ENCODE data around the gene CRLF1. TPM values are rescaled to one million over a fixed set of nuclear protein-coding genes. Genes with fewer than 3 reads are reported as not detected.

The CRLF1 gene
- total RNA-seq, 2 experiments from 2014 or later, result not detected

DNA sequence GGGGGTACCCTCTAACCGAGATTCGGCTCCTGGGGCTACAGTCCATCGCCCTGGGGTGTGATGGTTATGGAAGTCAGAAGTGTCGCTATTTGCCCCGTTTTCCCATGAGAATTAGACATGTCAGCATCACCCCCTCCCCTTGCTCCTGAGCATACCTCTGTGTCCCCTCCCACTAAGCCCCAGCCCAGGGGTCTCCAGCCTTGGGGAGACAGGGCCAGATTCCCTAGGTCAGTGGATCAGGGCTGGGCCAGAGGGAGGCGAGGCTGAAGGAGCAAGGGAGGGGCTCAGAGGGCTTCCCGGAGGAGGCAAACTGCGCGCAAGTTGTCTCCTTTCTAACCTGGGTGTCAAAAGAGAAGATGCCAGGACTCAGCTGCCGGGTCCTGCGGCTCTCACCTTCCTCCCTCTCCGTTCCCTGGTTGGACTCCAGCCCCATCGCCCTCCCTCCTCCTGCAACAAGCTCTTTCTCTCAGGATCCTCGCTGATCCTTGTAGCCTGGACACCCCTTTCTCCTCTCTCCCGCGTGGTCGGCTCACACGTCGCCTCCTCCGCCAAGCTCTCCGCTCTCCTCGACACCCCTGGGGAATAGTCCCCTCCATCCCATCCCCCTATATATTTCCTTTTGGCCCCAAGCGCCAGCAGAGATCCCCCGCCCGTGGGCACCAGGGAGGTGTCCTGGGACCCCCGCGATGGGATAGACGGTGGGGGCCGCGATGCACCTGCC lies 5.6 kb upstream of the CRLF1 start:
- peak; percentile 26 for ATAC-seq
- ChIA-PET POLR2A (interaction anchor here (1.7 kb wide), 1 partner anchor 19 kb away, joined by 4 read pairs; no protein-coding TSS in a partner anchor), CTCF (interaction anchor here (0.6 to 1.6 kb wide), 3 partner anchors 18 to 212 kb away, joined by 3 to 4 read pairs (median 3); no protein-coding TSS in a partner anchor)
- peaks cover 68% of the 10 kb centered on the region for H3K27me3 Mint-ChIP-seq
- H3K27ac Mint-ChIP-seq, result no peak overlapping the region
- TF ChIP-seq, protein P1, sequence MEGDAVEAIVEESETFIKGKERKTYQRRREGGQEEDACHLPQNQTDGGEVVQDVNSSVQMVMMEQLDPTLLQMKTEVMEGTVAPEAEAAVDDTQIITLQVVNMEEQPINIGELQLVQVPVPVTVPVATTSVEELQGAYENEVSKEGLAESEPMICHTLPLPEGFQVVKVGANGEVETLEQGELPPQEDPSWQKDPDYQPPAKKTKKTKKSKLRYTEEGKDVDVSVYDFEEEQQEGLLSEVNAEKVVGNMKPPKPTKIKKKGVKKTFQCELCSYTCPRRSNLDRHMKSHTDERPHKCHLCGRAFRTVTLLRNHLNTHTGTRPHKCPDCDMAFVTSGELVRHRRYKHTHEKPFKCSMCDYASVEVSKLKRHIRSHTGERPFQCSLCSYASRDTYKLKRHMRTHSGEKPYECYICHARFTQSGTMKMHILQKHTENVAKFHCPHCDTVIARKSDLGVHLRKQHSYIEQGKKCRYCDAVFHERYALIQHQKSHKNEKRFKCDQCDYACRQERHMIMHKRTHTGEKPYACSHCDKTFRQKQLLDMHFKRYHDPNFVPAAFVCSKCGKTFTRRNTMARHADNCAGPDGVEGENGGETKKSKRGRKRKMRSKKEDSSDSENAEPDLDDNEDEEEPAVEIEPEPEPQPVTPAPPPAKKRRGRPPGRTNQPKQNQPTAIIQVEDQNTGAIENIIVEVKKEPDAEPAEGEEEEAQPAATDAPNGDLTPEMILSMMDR (IDR thresholded peaks at IDR 0.05), result no peak
- DNase-seq, result no peak
- no peaks in the 10 kb centered on the region for H3K36me3 Mint-ChIP-seq (ENCODE audit: low read depth)
- H3K4me1 Mint-ChIP-seq (ENCODE audit: low read depth), result peaks cover 17% of the 10 kb centered on the region
- intact Hi-C loops (cut with micrococcal nuclease), result no loop called here
- H3K9me3 Mint-ChIP-seq, result no peaks in the 10 kb centered on the region
- H3K4me3 Mint-ChIP-seq, result peak overlapping the region; percentile 57

DNA sequence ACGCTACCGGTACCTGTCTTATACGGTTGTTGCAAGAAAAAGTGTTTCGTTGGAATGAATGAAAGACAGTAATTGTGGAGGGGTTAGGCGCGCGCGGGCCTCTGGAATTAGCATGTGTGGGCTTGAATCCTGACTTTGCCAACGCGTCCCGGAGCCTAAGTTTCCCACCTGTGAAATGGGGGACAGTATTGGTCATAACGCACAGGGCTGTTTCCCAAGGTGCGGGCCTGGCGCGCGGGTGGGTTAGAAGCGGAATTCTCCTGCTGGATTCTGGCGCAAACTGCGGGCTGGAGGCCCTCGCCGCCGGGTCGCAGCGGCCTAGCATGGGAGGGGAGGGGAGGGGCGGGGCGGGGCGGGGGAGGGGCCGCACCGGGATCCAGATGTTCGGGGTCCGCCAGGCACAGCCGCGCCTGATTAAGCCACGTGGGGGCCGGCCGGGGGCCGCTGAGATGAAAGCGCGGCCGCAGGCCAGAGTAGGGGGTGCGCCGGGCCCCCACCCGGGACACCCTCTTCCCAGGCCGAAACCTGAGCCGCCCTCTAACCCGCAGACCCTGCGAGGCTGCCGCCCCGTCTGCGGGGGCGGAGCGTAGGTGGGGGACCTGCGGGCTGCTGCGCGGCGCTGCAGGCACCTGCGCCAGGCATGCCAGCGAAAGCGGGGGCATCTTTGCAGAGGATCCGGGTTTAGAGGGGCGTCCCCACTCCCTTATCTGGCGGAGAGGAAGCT lies 4.9 kb upstream of the CRLF1 start:
- H3K27me3 Mint-ChIP-seq, result peaks cover 70% of the 10 kb centered on the region
- CTCF ChIA-PET, result interaction anchor here (1.1 to 1.6 kb wide), 2 partner anchors 17 to 64 kb away, joined by 3 to 4 read pairs; no protein-coding TSS in a partner anchor
- POLR2A ChIA-PET, result no interaction called here
- ATAC-seq (no peak), DNase-seq (no peak)
- TF ChIP-seq, protein P1 (IDR thresholded peaks at IDR 0.05), result no peak
- no peak overlapping the region for H3K27ac Mint-ChIP-seq
- H3K4me3 Mint-ChIP-seq, result no peak overlapping the region
- H3K4me1 Mint-ChIP-seq (ENCODE audit: low read depth), result peaks cover 17% of the 10 kb centered on the region
- intact Hi-C loops (cut with micrococcal nuclease), result no loop called here
- H3K9me3 Mint-ChIP-seq, result no peaks in the 10 kb centered on the region
- no peaks in the 10 kb centered on the region for H3K36me3 Mint-ChIP-seq (ENCODE audit: low read depth)

DNA sequence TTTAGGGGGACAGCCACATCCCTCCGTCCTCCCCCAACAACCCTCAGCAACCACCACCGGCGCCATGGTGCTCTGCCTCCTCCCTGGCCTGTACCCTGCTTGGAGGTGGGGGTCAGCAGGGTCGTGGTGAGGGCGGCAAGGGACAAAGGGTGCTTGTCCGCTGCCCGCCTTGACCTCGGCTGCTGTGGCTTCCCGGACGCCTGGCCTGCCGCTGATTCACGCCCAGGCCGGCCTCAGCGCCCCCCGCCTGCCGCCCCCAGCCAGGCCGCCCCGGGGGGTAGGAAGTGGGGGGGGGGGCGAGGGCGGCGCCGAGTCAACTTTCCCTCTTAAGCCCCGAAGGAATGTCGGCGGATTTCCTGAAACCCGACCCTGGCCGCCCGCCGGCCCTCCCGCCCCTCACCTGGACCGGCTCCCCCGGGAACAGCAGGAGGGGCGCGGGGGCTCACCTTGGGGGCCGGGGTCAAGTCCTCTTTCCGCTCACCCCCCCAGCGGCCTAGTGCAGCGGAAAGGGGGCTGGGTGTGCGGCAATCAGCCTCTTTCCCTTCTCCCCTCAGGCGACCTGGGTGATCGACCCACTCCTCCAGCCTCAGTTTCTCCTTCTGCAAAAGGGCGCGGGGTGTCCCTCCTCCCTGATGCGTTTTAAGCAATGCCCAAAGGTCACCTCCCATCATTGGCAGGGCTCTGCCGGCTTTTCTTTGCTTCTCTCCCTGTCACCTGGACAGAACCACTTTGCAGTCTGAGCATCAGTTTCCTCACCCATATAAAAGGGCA lies 4.1 kb upstream of the CRLF1 start:
- ChIA-PET POLR2A (no interaction called here), CTCF (no interaction called here)
- TF ChIP-seq, protein P1 (IDR thresholded peaks at IDR 0.05), result no peak
- Mint-ChIP-seq H3K36me3 (ENCODE audit: low read depth) (no peaks in the 10 kb centered on the region), H3K4me1 (ENCODE audit: low read depth) (peaks cover 17% of the 10 kb centered on the region), H3K27me3 (peaks cover 66% of the 10 kb centered on the region), H3K4me3 (no peak overlapping the region), H3K27ac (no peak overlapping the region), H3K9me3 (no peaks in the 10 kb centered on the region)
- ATAC-seq, result no peak
- DNase-seq, result no peak
- intact Hi-C loops (cut with micrococcal nuclease), result no loop called here

DNA sequence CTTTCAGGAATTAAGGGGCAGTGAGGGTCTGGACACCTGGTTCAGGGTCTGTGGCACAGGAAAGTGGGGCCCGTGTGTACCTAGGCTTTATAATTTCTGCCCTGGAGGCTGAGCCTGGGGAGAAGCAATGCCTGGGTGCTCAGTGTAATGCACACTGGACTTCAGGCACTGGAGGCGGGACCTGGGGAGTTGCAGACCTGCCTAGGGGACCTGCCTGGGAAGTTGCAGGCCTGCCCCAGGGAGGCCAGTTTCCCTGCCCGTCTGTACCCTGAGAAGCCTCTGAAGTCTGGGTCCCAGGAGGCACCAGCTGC lies 3.6 kb upstream of the CRLF1 start:
- intact Hi-C loops (cut with micrococcal nuclease), result no loop called here
- POLR2A ChIA-PET, result no interaction called here
- H3K9me3 Mint-ChIP-seq, result no peaks in the 10 kb centered on the region
- CTCF ChIA-PET, result no interaction called here
- H3K36me3 Mint-ChIP-seq (ENCODE audit: low read depth), result no peaks in the 10 kb centered on the region
- peaks cover 69% of the 10 kb centered on the region for H3K27me3 Mint-ChIP-seq
- H3K4me3 Mint-ChIP-seq, result no peak overlapping the region
- H3K27ac Mint-ChIP-seq, result no peak overlapping the region
- peaks cover 17% of the 10 kb centered on the region for H3K4me1 Mint-ChIP-seq (ENCODE audit: low read depth)
- ATAC-seq (no peak), DNase-seq (no peak)
- TF ChIP-seq, protein P1 (IDR thresholded peaks at IDR 0.05), result no peak

DNA sequence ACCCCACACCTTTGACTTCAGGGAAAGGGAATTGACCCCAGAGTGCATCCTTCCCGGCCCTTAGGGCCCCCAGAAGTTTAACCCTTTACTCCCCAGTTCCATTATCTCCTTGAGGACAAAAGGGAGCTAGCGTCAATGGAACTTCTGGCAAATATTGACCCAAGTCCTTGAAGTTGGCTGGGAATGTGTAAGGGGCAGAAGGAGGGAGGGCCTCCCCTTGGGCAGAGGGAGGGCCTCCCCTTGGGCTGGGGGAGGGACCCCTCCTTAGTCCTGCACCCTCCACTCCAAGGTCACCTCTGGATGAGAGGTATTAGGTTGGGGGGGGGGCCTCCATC lies 3.1 kb upstream of the CRLF1 start:
- POLR2A ChIA-PET, result no interaction called here
- Mint-ChIP-seq H3K4me1 (ENCODE audit: low read depth) (peaks cover 17% of the 10 kb centered on the region), H3K9me3 (no peaks in the 10 kb centered on the region), H3K4me3 (no peak overlapping the region), H3K27ac (no peak overlapping the region), H3K27me3 (peaks cover 71% of the 10 kb centered on the region), H3K36me3 (ENCODE audit: low read depth) (no peaks in the 10 kb centered on the region)
- intact Hi-C loops (cut with micrococcal nuclease), result no loop called here
- CTCF ChIA-PET, result no interaction called here
- ATAC-seq (no peak), DNase-seq (no peak)
- TF ChIP-seq, protein P1 (IDR thresholded peaks at IDR 0.05), result no peak
